ELR (cell line): ENCODE results near the gene ASB5.
"Not testable (repeated sequence)": the region's sequence is repeated elsewhere in the genome, so short reads cannot be mapped to it uniquely, and the experiment has no call there.

Experiments
- DNase-seq: peaks from one replicate; pipeline ENCODE4 v3.0.0-alpha.2; 2015; ENCODE audit warnings: low read depth

The ASB5 gene, protein sequence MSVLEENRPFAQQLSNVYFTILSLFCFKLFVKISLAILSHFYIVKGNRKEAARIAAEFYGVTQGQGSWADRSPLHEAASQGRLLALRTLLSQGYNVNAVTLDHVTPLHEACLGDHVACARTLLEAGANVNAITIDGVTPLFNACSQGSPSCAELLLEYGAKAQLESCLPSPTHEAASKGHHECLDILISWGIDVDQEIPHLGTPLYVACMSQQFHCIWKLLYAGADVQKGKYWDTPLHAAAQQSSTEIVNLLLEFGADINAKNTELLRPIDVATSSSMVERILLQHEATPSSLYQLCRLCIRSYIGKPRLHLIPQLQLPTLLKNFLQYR

DNA sequence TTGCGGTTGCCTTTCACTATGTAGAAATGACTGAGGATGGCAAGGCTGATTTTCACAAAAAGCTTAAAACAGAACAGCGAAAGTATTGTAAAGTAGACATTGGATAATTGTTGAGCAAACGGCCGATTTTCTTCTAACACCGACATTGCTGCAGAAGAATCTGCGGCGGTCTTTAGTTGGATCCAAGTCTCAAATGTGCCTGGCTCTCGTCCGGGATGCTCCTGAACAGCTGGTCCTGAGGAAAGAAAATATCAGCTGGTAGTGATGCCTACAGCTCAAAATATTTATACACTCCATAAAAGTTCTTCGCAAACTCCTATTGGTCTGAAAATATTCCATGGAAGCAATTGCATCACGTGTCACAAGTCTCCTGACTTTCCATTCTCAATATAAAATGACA lies at the start of gene ASB5:
Gene ASB5, minus strand, starts transcription at position 260 of the 400 bp plus-strand sequence. Its CDS starts 114 bp downstream, at position 146.
- peak; percentile 37 for DNase-seq

DNA sequence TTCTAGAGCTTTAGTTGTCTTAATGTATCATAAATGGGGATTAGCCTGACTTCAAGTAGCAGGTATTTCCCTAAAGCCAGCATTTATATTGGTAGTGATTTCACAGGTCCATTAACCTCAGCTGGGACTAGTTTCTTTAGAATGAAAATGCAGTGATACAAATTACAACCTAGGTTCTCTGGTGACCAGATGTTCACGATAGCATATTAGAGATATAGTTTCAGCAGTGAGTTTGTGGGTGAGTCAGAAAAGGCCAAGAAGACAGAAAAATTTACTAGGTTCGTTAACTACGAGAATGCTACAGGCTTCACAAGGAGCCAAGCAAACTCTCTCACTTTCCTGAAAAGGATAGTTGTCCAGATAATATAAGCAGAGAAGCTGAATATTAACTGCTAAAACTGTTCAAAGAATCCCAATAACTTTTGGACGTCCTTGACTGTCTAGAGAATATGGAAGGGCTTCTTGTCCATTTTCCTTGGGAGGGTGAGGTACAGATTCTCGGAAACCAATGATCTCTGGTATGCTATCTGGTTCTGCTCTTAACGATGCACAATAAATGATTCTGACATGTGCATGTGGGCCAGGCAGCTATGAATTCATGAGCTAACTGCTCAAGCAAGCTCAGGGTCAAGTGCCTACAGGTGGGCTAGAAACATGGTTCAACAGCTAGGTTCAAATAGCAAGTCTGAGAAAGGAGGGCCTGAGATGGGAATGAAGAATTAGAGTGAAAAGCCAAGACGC lies 44.7 kb upstream of the ASB5 start:
- no peak for DNase-seq

DNA sequence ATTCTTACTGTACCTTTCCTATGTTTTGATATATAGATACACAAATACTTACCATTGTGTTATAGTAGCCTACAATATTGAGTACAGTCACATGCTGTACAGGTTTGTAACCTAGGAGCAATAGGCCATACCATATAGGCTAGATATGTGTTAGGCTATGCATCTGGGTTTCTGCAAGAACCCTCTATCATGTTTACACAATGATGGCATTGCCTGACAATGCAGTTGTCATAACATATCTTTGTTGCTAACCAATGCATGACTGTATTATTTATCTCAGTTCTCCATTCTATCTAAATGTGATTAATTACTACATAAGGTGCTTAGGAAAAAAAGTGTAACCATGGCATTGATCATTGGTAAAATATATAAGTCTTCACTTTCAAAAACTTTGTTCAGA lies 40.8 kb upstream of the ASB5 start:
- peak; percentile 46 for DNase-seq

DNA sequence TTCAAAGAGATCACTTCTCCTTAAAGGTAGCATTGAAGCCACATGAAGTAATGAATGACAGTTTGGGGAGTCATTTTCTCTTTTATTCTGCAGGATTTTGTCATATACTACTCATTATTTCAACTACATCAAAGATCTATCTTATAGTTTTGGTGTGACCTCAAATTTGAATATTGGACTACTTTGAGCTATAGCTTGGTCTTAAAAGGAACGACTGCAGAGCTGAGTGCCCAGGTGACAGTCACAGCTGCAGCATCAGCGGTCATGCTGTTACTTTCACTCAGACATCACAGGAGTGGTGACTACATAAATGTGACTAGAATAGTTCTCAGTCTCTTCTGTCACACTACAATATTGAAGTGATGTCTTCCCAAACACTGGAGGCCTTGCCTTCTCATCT lies 40.0 kb upstream of the ASB5 start:
- DNase-seq, result no peak

DNA sequence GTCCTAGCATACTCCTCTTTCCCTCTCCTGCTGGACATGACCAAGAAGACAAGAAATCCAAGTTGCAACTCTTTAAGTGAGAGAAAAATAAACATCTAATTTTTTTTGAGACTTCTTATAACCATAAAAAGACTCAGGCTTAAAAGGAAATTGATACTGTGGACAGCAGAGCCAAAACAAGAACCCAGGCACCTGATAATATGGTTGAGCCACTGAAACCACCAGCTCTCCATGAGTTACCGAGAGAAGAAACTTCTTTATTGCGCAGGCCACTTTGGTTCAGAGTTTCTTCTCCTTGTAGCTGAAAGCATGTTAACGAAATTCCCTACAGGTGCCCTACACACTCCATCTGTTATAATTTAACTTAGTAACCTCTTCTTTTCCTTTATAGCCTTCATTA lies 39.4 kb upstream of the ASB5 start:
- no peak for DNase-seq

DNA sequence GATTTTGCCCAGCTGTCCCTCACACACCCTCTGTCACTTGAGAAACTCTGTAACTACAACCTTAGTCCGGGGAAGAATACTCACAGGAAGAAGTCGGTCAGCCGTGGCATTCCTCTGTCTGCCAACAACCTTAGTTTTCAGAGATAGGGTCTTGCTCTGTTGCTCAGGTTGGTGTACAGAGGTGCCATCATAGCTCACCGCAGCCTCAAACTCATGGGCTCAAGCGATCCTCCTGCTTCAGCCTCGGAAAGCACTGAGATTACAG lies 38.6 kb upstream of the ASB5 start:
- no peak for DNase-seq

DNA sequence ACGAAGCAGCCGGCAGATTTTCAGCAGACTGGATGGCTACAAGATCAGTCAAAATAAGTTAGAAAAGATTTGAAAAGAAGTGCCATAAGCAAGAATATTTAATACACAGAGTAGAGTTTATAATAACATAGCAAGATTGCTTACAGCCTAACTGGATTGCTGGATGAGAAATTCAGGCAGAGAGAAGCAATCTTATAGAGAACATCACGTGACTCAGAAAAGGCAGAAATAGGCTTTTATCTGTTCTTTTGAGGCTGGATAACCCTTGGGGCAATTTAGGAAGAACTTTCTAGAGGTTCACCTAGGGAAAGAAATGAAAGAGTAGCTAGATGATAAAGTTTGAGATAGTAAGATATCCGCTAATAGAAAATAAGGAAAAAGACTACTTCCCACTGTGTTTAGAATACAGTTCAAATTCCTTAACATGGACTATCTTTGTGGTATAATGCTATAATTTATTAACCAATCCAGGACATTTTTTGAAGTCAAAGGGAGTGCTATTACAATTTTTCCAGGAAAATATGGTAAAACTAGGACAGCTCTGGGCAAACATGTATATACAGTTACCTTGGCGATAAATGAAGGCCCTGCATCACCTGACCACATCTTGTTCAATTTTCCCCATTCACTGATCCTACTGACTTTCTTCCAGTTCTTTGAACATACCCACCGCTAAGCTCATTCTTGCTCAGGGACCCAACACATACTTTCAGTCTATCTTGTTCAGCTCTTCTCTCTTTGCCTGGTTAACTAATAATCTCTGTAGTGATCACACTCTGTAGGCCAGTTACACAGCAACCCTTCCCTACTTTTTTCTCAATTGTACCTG lies 38.0 kb upstream of the ASB5 start:
- DNase-seq, result no peak

DNA sequence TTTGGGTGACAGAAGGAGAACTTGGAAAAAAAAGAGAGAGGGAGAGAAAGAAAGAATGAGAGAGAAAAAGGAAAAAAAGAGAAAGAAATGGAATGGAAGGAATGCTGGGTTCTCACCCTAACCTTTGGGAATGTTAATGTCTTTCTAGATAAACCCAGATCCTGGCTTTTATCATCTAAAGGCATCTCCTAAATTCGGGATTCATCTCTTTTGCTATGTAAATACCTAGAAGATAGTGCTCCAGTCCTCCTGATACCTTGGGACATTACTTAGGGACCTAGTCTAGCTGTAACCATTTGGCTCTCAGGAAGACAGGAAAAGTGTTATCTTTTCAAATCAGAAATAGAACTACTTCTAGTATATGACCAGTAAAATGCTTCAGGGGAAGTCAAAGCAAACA lies 34.9 kb upstream of the ASB5 start:
- no peak for DNase-seq

DNA sequence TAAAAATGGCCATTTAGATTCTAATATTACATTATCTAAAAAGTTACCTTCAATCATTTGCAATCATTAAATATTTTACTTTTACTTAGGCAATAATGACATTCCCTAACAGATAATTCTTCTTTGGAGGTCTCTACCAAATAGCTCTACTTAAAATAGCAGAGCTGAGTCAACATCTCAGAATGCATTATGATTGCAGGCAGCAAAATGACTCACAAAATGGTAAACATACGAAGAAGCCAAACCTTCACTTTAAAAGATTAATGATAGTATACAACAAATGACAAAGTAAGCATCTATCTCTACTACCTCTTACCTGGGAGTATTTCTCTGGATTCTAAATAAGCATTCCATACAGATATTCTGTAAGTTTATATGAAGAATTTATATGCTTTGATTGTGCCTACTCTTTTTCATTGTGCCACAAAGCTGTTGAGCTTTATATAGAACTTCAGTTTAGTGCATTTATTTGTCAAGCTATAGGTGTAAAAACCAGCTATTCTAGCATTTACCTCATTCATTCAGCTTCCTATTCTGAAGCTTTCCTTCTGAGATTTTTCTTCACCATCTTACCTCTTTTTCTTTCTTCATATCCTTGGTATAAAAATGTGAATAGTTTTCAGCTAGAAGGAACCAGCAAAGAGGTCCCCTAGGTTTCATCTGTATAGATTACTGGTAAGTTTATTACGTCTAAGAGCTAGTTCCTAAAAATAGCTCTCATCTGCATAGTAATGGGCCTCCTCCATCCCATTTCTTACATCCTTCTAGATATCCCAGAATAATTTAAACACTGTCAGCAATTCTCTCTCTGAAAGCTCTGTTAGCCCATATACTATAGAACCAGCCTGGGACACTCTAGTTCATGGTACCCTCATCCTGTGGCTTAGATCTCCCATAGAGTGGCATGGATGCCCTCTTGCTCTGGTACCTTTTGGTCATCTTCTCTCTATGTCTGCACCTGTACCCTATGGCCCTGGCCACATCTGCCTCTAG lies 33.6 kb upstream of the ASB5 start:
- peak; percentile 88 for DNase-seq

DNA sequence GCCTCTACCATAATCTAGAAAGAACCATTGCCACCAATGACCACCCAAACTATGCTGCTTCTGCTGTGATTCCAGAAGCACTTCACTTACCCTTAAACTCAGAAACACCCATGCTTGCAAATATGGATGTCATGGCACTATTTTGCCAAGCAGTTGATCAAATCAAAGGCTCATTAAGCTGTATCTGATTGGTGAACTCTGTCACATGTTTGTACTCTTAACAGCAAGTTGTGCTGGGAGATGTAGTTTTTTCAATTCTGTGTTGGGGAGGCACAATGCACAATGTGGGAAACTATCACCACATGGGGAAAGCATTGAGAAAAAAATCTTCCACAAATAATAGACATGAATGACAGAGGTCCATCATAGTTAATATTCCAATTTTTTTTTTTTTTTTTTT lies 31.5 kb upstream of the ASB5 start:
- no peak for DNase-seq

DNA sequence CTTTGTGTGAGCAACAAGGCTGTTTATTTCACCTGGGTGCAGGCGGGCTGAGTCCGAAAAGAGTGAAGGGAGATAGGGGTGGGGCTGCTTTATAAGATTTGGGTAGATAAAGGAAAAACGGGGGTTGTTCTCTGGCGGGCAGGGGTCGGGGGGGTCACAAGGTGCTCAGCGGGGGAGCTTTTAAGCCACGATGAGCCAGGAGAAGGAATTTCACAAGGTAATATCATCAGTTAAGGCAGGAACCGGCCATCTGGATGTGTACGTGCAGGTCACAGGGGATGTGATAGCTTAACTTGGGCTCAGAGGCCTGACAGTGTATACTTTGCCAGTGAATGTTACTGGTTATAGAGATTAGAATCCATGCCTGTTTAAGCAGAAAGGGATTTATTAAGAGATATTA lies 31.0 kb upstream of the ASB5 start:
- no peak for DNase-seq

DNA sequence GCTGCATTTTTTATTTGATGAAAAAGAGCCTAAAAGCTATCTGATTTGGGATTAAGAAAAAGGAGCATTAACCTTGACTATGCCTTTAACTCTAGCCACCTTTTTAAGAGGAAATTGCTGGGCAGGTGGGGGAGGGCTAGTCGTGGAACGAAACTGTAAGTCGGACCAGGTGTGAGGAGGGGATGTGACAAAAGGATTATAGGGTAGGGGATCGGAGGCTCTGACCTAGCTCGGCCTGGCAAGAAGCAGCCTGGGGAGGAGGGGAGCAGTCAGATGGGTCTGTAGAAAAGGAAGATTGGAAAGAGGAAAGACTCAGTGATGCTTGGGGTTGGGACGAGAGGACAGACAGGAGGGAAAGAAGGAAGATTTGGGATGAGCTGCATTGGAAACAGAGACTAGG lies 29.6 kb upstream of the ASB5 start:
- DNase-seq, result no peak

DNA sequence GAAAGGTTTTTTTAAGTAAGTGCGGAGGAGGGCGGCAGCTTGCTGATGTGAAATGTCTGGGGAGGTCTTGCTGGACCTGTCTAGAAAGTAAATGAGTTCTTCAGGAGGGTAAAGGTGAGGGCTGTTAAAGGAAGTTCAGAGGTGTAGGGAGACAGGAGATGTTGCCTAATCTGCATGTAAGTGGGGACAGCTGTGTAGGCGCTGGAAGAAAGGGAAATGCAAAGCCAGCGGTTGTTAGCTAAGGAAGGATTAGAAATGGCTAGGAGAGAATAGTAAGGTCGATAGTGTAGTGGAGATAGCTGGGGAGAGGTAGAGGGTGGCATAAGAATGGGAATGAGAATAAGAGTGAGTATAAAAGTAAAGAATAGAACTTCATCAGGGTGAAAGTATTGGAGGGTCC lies 26.9 kb upstream of the ASB5 start:
- DNase-seq, result not testable (repeated sequence)

DNA sequence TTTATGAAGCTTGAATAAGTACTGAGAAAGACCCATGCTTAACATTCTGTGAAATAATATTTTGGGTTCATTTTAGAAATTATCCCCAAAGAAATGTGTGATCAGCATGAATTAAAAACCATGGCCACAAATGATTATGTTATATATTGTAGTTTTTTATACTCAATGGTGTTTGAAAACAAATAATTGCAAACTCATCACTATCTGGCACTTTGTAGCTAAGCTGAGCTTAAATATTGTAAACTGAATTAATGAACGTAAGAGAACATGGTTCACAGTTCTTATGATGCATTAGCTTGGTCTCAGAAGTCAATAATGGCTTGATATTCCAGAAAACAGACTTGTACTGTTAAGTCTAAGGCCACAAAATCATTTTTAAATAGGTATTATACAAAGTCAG lies 24.6 kb upstream of the ASB5 start:
- no peak for DNase-seq

DNA sequence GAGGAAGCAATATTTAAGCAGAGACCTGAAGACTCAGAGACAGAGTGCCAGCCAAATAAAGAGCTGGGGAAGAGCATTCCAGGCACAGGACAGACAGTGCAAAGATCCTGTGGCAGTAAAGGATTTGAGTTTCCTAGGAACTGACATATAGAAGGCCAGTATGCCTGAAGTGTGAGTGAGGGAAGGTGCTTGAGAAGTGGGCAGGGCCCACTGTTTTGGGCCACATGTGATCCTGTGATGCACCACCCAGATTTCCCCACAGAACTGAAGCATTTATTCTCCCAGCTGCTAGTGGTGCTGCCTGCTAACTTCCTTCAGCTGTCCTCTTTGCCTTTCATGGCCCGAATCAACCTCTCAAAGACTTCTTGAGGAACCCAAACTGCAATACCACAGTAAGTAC lies 23.9 kb upstream of the ASB5 start:
- DNase-seq, result no peak

DNA sequence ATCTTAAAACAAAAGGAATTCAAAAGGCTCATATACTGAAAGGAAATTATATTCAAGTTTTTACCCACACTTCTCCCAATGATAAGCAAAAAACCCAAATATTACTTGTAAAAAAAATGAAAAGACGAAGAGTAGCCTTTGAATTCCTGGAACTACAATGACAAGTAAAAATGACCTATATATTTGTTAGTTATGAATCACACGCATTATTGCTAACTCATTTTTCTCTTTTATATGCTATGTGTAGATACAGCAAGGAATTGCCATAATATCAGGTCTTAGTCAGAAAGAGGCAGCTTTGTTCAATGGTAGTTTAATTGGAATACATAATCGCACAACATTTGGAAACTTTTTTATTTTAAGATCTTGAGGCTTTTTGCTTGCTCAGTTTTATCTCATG lies 22.7 kb upstream of the ASB5 start:
- DNase-seq, result no peak

DNA sequence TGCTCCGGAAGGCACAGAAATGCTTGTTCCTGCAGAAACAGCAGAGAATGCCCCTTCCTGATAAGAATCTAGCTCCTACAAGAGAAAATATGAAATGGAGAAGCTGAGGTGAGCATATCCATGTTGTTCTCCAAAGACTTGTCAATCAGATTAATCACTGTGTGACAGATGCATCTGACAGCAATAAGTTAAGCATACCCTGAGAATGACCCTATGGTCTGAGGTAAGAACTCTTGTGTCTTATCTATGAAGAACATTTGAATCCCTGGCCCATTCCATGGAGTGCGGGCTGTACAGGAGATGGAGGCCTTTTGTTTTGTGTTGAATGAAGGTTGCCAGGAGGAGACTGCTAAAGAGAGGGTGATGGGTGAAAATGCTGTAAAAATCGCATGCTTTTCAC lies 21.5 kb upstream of the ASB5 start:
- DNase-seq, result no peak

DNA sequence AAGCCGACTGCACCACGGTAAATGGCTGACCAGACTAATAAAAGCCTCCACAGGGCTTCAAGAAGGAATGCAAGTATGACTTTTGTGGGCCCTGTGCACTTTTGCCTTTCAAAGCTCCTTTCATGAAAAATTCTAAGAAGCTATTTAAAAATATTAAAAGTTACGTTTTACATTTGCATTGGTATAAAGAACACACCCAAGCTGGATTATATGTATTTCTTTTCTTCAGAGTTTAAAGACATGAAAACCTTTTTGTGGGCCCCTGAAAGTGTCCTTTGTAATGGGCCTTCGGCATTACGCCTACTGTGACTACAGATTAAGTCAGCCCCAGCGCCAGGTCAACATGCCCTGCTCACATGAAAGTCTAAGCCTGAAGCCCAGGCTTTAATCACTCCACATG lies 20.5 kb upstream of the ASB5 start:
- DNase-seq, result no peak

DNA sequence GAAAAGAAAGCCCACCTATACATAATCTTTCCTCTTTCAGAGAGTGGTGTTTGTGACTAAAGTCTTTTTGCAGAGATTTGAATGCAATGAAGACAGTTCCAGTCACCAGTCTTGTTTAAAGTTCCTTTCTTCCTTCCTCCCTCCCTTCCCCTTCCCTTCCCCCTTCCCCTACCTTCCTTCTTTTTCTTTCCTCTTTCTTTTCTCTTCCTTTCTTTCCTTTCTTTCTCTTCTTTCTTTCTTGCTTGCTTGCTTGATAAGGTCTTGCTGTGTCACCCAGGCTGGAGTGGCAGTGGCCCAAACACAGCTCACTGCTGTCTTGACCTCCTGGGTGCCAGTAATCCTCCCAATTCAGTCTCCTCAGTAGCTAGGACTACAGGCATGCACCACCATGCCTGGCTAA lies 19.0 kb upstream of the ASB5 start:
- DNase-seq, result no peak

DNA sequence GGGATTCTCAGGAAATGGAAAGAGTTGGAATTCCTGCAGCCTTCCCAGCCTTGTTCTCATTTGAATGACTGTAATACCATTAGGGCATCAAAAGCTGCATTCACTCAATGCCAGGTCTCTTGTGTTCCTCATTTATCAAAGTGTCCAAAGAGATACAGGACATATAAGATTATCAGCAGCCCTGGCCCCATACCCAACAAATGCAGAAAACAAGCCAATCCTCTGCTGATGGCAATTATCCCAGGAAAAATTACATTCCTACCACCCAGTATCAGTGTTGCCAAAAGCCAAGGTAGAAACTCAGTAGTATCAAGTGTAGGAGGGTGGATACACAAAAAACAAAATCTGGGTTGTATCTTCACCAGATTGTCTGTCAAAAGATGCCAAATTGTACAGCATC lies 18.5 kb upstream of the ASB5 start:
- no peak for DNase-seq

DNA sequence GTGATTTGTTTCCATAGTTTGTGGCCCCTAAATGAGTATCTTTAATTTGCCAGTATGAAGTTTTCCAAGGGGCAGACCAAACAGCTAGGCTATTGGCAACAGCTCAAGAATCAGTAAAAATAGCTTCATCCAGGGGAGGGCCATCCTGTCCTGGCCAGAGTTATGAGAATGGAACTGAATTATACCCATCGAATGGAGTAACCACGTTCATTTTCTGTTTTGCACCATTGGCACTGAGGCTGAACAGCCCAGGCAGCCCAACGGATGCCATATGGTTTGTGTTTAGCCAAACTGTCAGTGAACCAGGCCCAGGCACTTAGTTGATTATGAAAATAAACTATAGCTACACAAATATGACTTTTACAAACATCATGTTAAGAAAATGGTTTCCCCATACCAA lies 17.7 kb upstream of the ASB5 start:
- DNase-seq, result no peak

DNA sequence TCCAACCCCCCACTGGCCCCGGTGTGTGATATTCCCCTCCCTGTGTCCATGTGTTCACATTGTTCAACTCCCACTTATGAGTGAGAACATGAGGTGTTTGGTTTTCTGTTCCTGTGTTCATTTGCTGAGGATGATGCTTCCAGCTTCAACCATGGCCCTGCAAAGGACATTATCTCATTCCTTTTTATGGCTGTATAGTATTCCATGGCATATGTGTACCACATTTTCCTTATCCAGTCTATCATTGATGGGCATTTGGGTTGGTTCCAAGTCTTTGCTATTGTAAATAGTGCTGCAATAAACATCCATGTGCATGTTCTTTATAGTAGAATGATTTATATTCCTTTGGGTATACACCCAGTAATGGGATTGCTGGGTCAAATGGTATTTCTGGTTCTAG lies 10.5 kb upstream of the ASB5 start:
- DNase-seq, result not testable (repeated sequence)
